Measurements from ENCODE around the gene STARD13.

DNA sequence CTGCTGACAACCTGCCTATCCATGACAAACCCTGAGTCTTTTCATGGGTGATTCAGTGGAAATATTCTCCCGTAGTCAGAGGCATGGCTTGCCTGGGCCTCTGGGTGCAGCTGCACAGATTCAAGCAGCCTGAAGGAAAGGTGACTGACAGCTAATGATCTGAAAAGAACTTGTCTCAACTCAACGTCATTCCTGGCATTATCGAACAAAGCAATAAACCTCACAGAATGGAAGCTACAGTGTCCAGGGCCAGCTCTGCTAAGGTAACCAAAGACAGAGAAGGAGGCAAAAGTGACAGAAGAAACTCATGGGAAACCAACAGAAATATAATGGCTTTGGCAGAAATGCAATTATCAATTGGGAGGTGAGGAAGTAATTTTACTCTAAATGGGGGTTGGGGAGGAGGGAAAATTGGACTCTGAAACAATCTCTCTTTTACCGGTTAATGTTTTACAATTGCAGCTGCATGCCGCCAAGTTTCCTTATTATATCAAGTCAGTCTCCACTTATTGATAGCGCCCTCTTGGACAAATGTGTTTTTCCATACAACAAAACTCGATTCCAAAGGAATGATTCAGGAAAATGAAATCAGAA, 12.9 kb downstream of the STARD13 start:
- TF ChIP-seq POLR2A (IDR thresholded peaks at IDR 0.05) (no peak), CTCF (IDR thresholded peaks at IDR 0.05) (peak in 1 of 7 experiments; percentile 6)

Data from stomach (tissue), 4 donors.